ENCODE measurements around the gene DLL1.
"Not testable (repeated sequence)": the region's sequence is repeated elsewhere in the genome, so short reads cannot be mapped to it uniquely, and the experiment has no call there.

Gene DLL1

GRCh38 chr6:170268216-170269129 is 22.4 kb downstream of the DLL1 start:
- no peak for DNase-seq (ENCODE audit: low read depth)

- DNase-seq (ENCODE audit: low read depth), result no peak
These were observed 23.2 kb downstream of the DLL1 start for GRCh38 chr6:170267688-170268087.

GRCh38 chr6:170266061-170266825 is 24.6 kb downstream of the DLL1 start:
- DNase-seq (ENCODE audit: low read depth), result no peak

- DNase-seq (ENCODE audit: low read depth), result no peak
These were observed 25.2 kb downstream of the DLL1 start for GRCh38 chr6:170265655-170266054.

- DNase-seq (ENCODE audit: low read depth), result not testable (repeated sequence)
These were observed 26.2 kb downstream of the DLL1 start for GRCh38 chr6:170264644-170265043.

GRCh38 chr6:170264086-170264485 is 26.8 kb downstream of the DLL1 start:
- DNase-seq (ENCODE audit: low read depth), result no peak

- DNase-seq (ENCODE audit: low read depth), result no peak
These were observed 27.5 kb downstream of the DLL1 start for GRCh38 chr6:170263410-170263809.

GRCh38 chr6:170262489-170263088 is 28.3 kb downstream of the DLL1 start:
- DNase-seq (ENCODE audit: low read depth), result no peak

- DNase-seq (ENCODE audit: low read depth), result no peak
These were observed 29.0 kb downstream of the DLL1 start for GRCh38 chr6:170261643-170262488.

- no peak for DNase-seq (ENCODE audit: low read depth)
These were observed 30.2 kb downstream of the DLL1 start for GRCh38 chr6:170260686-170261085.

GRCh38 chr6:170259278-170259677 is 31.6 kb downstream of the DLL1 start:
- DNase-seq (ENCODE audit: low read depth), result no peak

GRCh38 chr6:170258407-170258806 is 32.5 kb downstream of the DLL1 start:
- no peak for DNase-seq (ENCODE audit: low read depth)

- DNase-seq (ENCODE audit: low read depth), result no peak
These were observed 33.5 kb downstream of the DLL1 start for GRCh38 chr6:170257376-170257775.

- no peak for DNase-seq (ENCODE audit: low read depth)
These were observed 34.2 kb downstream of the DLL1 start for GRCh38 chr6:170256641-170257040.

GRCh38 chr6:170255426-170256125 is 35.3 kb downstream of the DLL1 start:
- DNase-seq (ENCODE audit: low read depth), result no peak

GRCh38 chr6:170254315-170255213 is 36.3 kb downstream of the DLL1 start:
- no peak for DNase-seq (ENCODE audit: low read depth)

GRCh38 chr6:170253910-170254269 is 37.0 kb downstream of the DLL1 start:
- no peak for DNase-seq (ENCODE audit: low read depth)

- DNase-seq (ENCODE audit: low read depth), result no peak
These were observed 37.5 kb downstream of the DLL1 start for GRCh38 chr6:170253226-170253909.

- DNase-seq (ENCODE audit: low read depth), result no peak
These were observed 38.9 kb downstream of the DLL1 start for GRCh38 chr6:170251776-170252571.

All from stromal cell of bone marrow (primary cell).